OCI-LY1 (cell line): ENCODE measurements around the gene OXCT2.
"Not testable (repeated sequence)": the region's sequence is repeated elsewhere in the genome, so short reads cannot be mapped to it uniquely, and the experiment has no call there.

Experiments
- H2AFZ ChIP-seq: fragments of 200-600 bp; sonication (generic), shearing (Covaris generic); 2 replicates; pipeline ENCODE4 v1.6.0; 2014; ENCODE audit warnings: antibody characterized with exemption, mild to moderate bottlenecking, low read length
- H3F3A ChIP-seq: fragments of 200-600 bp; sonication (generic), shearing (Covaris generic); 2 replicates; pipeline ENCODE4 v1.6.0; 2014; ENCODE audit warnings: mild to moderate bottlenecking, antibody characterized with exemption, low read length, moderate library complexity; ENCODE audit not compliant: insufficient read depth
- H3K27ac ChIP-seq: fragments of 200-600 bp; sonication (generic); 2 replicates; pipeline ENCODE4 v1.5.1; 2014; ENCODE audit warnings: low read length, mixed run types, mild to moderate bottlenecking, low read depth; ENCODE audit not compliant: poor library complexity, severe bottlenecking
- H3K27me3 ChIP-seq: fragments of 200-600 bp; sonication (generic); 2 replicates; pipeline ENCODE4 v1.6.0; 2014; ENCODE audit warnings: antibody characterized with exemption, mild to moderate bottlenecking, low read length, moderate library complexity; ENCODE audit not compliant: insufficient read depth
- H3K36me3 ChIP-seq: fragments of 200-600 bp; sonication (generic); 2 replicates; pipeline ENCODE4 v1.6.1; 2014; ENCODE audit warnings: mild to moderate bottlenecking, antibody characterized with exemption, low read length, moderate library complexity, mixed read lengths; ENCODE audit not compliant: insufficient read depth
- H3K4me1 ChIP-seq: fragments of 200-600 bp; sonication (generic); 2 replicates; pipeline ENCODE4 v1.5.1; 2014; ENCODE audit warnings: mild to moderate bottlenecking, low read length, moderate library complexity; ENCODE audit not compliant: insufficient read depth, severe bottlenecking
- H3K4me2 ChIP-seq: fragments of 200-600 bp; sonication (generic), shearing (Covaris generic); 2 replicates; pipeline ENCODE4 v1.6.1; 2014; ENCODE audit warnings: low read length
- H3K4me3 ChIP-seq: fragments of 200-600 bp; sonication (generic); 2 replicates; pipeline ENCODE4 v1.5.1; 2014; ENCODE audit warnings: low read length, low read depth, mild to moderate bottlenecking, mixed read lengths; ENCODE audit not compliant: poor library complexity, severe bottlenecking
- H3K79me2 ChIP-seq: fragments of 200-600 bp; shearing (Covaris generic); 2 replicates; pipeline ENCODE4 v1.6.1; 2016; ENCODE audit warnings: mixed run types, low read length, mixed read lengths; ENCODE audit not compliant: insufficient read depth
- H3K9ac ChIP-seq: fragments of 200-600 bp; sonication (generic), shearing (Covaris generic); 2 replicates; pipeline ENCODE4 v1.6.1; 2014; ENCODE audit warnings: mild to moderate bottlenecking, low read length, mixed read lengths
- H3K9me2 ChIP-seq: fragments of 200-600 bp; sonication (generic), shearing (Covaris generic); 2 replicates; pipeline ENCODE4 v1.6.1; 2014; ENCODE audit warnings: low read depth, mild to moderate bottlenecking, low read length, mixed read lengths
- H3K9me3 ChIP-seq: fragments of 200-600 bp; shearing (Covaris generic); 2 replicates; pipeline ENCODE4 v1.6.1; 2014; ENCODE audit warnings: low read length, mixed read lengths
- H4K20me1 ChIP-seq: fragments of 200-600 bp; sonication (generic), shearing (Covaris generic); 2 replicates; pipeline ENCODE4 v1.6.0; 2016; ENCODE audit warnings: mild to moderate bottlenecking, low read length; ENCODE audit not compliant: insufficient read depth
- CTCF ChIP-seq: fragments of 200-600 bp; sonication (generic), shearing (Covaris generic); IDR thresholded peaks from 2 replicates; pipeline ENCODE4 v1.5.1; 2017; ENCODE audit warnings: mild to moderate bottlenecking, antibody characterized with exemption, low read length, moderate library complexity, mixed read lengths
- EZH2 ChIP-seq: fragments of 200-600 bp; sonication (generic), shearing (Covaris generic); IDR thresholded peaks from 2 replicates; pipeline ENCODE4 v1.8.0; 2017; ENCODE audit warnings: borderline replicate concordance, mixed run types, mild to moderate bottlenecking, antibody characterized with exemption, low read length, moderate library complexity, mixed read lengths

Gene OXCT2

GRCh38 chr1:39777306-39777705 is 6.2 kb upstream of the OXCT2 start:
- no peak overlapping the region for H3K4me2 ChIP-seq
- H3K79me2 ChIP-seq, result no peaks in the 10 kb centered on the region
- no peaks in the 10 kb centered on the region for H3F3A ChIP-seq
- no peaks in the 10 kb centered on the region for H4K20me1 ChIP-seq
- no peaks in the 10 kb centered on the region for H3K9me3 ChIP-seq
- no peak overlapping the region for H3K9ac ChIP-seq
- H3K9me2 ChIP-seq, result no peaks in the 10 kb centered on the region
- peaks cover 5% of the 10 kb centered on the region for H3K4me1 ChIP-seq
- no peak for TF ChIP-seq CTCF
- no peak for TF ChIP-seq EZH2
- H2AFZ ChIP-seq, result no peak overlapping the region
- H3K27me3 ChIP-seq, result no peaks in the 10 kb centered on the region; the same call in 1 of the 2 replicates
- H3K36me3 ChIP-seq, result no peaks in the 10 kb centered on the region
- no peak overlapping the region for H3K4me3 ChIP-seq
- no peak overlapping the region for H3K27ac ChIP-seq

GRCh38 chr1:39776886-39777285 is 5.7 kb upstream of the OXCT2 start:
- Histone ChIP-seq H3K36me3 (no peaks in the 10 kb centered on the region), H3K27ac (no peak overlapping the region), H4K20me1 (no peaks in the 10 kb centered on the region), H3K79me2 (no peaks in the 10 kb centered on the region), H3K9ac (no peak overlapping the region), H3K4me2 (no peak overlapping the region), H3K4me3 (no peak overlapping the region), H2AFZ (no peak overlapping the region), H3K4me1 (peaks cover 5% of the 10 kb centered on the region), H3K27me3 (no peaks in the 10 kb centered on the region; the same call in 1 of the 2 replicates), H3F3A (no peaks in the 10 kb centered on the region), H3K9me3 (no peaks in the 10 kb centered on the region), H3K9me2 (no peaks in the 10 kb centered on the region)
- TF ChIP-seq EZH2, result no peak
- no peak for TF ChIP-seq CTCF

- Histone ChIP-seq H3K9me2 (no peaks in the 10 kb centered on the region), H3K9me3 (no peaks in the 10 kb centered on the region), H3F3A (no peaks in the 10 kb centered on the region), H3K27ac (no peak overlapping the region), H3K4me2 (no peak overlapping the region), H3K36me3 (no peaks in the 10 kb centered on the region), H3K4me1 (peaks cover 5% of the 10 kb centered on the region), H3K4me3 (no peak overlapping the region), H3K9ac (no peak overlapping the region), H2AFZ (no peak overlapping the region), H3K79me2 (no peaks in the 10 kb centered on the region), H3K27me3 (no peaks in the 10 kb centered on the region; the same call in 1 of the 2 replicates), H4K20me1 (no peaks in the 10 kb centered on the region)
- TF ChIP-seq EZH2 (no peak), CTCF (no peak)
Measured at GRCh38 chr1:39776400-39776713, 5.2 kb upstream of the OXCT2 start.

- not testable (repeated sequence) for H3K4me3 ChIP-seq, H3K79me2 ChIP-seq, H3K9me3 ChIP-seq, H2AFZ ChIP-seq, H4K20me1 ChIP-seq, H3K36me3 ChIP-seq, H3K4me1 ChIP-seq, H3K9ac ChIP-seq, H3F3A ChIP-seq, H3K27ac ChIP-seq, H3K9me2 ChIP-seq, H3K27me3 ChIP-seq, H3K4me2 ChIP-seq
Measured at GRCh38 chr1:39775676-39776399, 4.7 kb upstream of the OXCT2 start.

GRCh38 chr1:39775141-39775540 is 4.0 kb upstream of the OXCT2 start:
- not testable (repeated sequence) for H3F3A ChIP-seq, H3K79me2 ChIP-seq, H2AFZ ChIP-seq, H3K4me2 ChIP-seq, H3K9ac ChIP-seq, H3K9me2 ChIP-seq, H3K4me3 ChIP-seq, H3K9me3 ChIP-seq, H3K4me1 ChIP-seq, H3K36me3 ChIP-seq, H4K20me1 ChIP-seq, H3K27me3 ChIP-seq, H3K27ac ChIP-seq
